Skeletal muscle tissue (tissue), 4 donors: Measurements from ENCODE around the gene ALG1. TPM values are rescaled to one million over a fixed set of nuclear protein-coding genes. Genes with fewer than 3 reads are reported as not detected.
"Not testable (repeated sequence)": the region's sequence is repeated elsewhere in the genome, so short reads cannot be mapped to it uniquely, and the experiment has no call there.

ENCODE experiments used
- H3K27ac ChIP-seq: one replicate; pipeline ENCODE4 v1.7.0; 2013; ENCODE audit warnings: mild to moderate bottlenecking, low read depth, low read length, inconsistent platforms
- H3K27me3 ChIP-seq, 3 donors: one replicate each; pipeline ENCODE4 v1.7.0; 2013; ENCODE audit warnings: low read length in 3 of 3; ENCODE audit not compliant: control insufficient read depth in 3 of 3, insufficient read depth in 3 of 3
- H3K36me3 ChIP-seq, 3 donors: one replicate each; pipeline ENCODE4 v1.7.0; 2013; ENCODE audit warnings: low read length in 3 of 3; ENCODE audit not compliant: control insufficient read depth in 3 of 3, insufficient read depth in 3 of 3
- H3K4me1 ChIP-seq, 3 donors: one replicate each; pipeline ENCODE4 v1.7.0; 2013; ENCODE audit warnings: low read length in 3 of 3, mild to moderate bottlenecking in 3 of 3; ENCODE audit not compliant: control insufficient read depth in 3 of 3, insufficient read depth in 3 of 3
- H3K4me3 ChIP-seq, 3 donors: one replicate each; pipeline ENCODE4 v1.7.0; 2013; ENCODE audit warnings: low read length in 3 of 3
- H3K9ac ChIP-seq, 3 donors: one replicate each; pipeline ENCODE4 v1.7.0; 2013; ENCODE audit warnings: low read length in 3 of 3, mild to moderate bottlenecking in 3 of 3, moderate library complexity in 2 of 3, low read depth in 1 of 3
- H3K9me3 ChIP-seq, 3 donors: one replicate each; pipeline ENCODE4 v1.7.0; 2013; ENCODE audit warnings: low read length in 3 of 3; ENCODE audit not compliant: control insufficient read depth in 3 of 3
- total RNA-seq: library from RNA; depleted of rRNA; stranded (reverse); fragments of >200 nt; gene quantifications from one replicate; pipeline ENCODE4 v1.2.3, GENCODE V29; 2014
- donor health status: Osteomylitis.

Gene ALG1
- total RNA-seq, 1 donor from 2014 or later = 13.6 TPM

DNA sequence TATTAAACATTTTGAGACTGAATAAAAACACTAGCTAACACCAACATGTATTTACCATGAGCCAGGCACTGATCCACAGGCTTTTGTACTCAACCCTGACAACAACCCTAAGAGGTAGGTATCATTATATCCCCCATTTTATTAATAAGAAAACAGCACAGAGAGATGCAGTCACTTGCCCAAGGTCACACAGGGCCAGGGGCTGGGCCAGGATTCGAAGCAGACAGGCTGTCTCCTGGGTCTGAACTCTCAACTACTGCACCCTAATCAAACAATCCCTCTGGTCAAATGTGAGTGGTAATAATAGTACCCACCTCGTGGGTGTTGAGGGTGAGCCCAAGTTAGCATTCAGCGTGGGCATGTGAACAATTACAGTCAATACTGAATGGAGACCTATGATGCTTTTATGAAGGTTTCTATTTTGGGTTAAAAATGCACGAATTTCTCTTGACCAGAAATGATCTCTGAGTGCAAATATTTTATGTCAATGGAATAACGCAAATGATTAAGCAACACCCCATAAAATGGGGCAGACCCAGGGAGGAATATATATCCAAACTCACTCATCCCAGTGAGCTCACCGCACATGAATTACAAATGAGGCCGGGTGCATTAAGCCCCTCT is 24.9 kb downstream of the ALG1 start:
- Histone ChIP-seq H3K4me3 (peak overlapping the region; percentile 62 to 72 (median 71)), H3K9ac (peak overlapping the region in 2 of 3 donors; percentile 79 to 82)
- not testable (repeated sequence) for H3K27ac ChIP-seq, H3K9me3 ChIP-seq, H3K36me3 ChIP-seq, H3K4me1 ChIP-seq, H3K27me3 ChIP-seq

DNA sequence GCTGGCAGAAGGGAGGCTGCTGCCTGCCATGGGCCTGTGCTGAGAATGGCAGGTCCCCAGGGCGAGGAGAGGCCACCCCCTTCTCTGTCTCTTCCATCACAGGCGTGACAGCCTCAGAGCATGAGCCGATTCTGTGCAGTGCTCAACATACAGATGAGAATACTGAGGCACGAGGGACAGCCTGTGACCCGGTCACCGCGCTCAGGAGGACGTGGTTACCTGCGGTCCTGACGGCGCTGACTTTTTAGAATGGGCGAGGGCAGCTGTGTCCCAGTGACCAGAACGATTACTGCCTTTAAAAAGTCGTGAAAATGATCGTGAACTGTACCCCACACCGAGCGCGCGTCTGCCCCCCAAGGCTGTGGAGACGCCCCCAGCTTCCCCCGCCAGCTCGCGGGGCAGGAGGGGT is 25.4 kb downstream of the ALG1 start:
- H3K9me3 ChIP-seq, H3K36me3 ChIP-seq, H3K4me1 ChIP-seq, H3K27me3 ChIP-seq: not testable (repeated sequence)
- peak overlapping the region; percentile 62 to 72 (median 71) for H3K4me3 ChIP-seq
- H3K9ac ChIP-seq = peak overlapping the region; percentile 47 to 82 (median 79)
- H3K27ac ChIP-seq = peak overlapping the region; percentile 56

DNA sequence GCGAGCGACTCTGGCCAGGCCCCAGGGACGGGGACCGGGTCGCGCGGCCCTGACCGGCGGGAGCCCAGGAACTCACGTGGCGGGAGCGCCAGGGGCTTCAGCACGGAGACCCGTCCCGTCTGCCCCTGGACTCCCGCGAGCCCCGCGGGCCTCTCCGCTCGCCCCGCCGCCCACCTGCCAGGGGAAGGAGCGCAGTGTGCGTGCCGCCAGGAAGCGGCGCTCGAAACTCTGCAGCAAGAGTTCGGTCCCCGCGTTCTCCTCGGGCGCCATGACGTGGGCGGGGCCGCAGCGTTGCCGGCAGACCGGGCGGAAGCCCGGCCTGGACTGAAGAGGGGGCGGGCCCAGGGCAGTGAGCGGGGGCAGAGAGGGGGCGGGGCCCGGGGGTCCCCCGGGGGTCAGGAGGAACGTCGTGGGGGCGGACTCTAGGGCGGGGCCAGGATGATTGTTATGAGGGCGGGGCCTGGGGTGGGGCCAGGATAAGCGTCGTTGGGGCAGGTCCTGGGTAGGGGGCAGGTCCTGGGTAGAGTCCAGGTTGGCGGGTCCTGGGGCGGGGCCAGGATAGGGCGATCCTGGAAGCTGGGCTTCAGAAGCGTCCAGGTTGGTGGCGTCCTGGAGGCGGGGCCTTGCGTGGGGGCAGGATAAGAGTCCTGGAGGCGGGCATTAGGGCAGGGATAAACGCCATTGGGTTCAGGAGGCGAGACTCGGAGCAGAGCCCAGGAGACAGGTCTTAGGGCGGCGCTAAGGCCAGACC is 26.0 kb downstream of the ALG1 start, which contains the start of gene EEF2KMT:
TSS of gene EEF2KMT (minus strand) at position 326 of the 751 bp plus-strand sequence. CDS start at position 270, 56 bp downstream.
- Histone ChIP-seq H3K27ac (peak within 1 kb of the TSS; percentile 65), H3K4me3 (peak within 1 kb of the TSS; percentile 66 to 76 (median 72)), H3K9ac (peak within 1 kb of the TSS; percentile 72 to 82 (median 79))
- H3K9me3 ChIP-seq, H3K36me3 ChIP-seq, H3K27me3 ChIP-seq, H3K4me1 ChIP-seq: not testable (repeated sequence)

DNA sequence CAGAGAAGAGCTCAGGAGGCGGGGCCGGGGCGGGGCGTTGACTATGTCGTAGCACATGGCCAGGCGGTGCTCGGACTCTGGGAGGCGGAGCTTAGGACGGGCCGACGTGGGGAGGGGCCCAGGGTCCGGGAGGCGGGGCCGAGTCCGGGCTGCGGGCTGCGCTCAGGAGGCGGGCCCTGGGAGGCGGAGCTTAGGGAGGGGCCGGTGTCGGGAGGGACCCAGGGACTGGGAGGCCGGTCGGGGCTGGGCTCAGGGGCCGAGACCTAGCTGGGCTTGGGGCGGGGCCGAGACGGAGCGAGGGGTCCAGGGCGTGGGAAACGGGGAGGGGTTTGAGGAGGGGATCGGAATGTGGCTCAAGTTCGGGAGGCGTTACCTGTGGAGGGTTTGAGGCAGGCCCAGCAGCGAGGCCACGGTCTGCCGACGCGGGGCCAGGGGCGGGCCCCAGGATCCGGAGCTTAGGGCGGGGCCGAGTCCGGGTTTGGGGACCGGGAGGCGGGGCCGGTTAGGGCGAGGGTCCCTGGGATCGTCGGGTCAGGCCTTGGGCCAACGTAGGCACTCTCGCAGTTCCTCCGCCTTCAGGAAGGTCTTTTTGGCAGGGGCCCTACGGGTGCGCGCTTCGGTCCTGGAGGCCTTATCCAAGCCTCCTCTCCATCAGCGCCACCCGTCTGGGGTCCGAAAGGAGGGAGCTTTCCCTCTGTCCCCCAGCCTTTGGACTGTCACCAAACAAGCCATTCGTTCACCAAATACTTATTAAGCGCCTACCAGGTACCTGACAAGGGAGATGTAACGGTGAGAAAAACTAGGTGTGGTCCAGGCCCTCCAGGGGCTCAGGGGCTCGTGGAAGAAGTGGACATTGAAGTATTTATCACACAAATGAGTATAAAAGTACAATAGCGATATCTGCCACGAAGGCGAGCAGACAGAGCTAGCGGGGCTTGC is 26.8 kb downstream of the ALG1 start:
- H3K4me1 ChIP-seq, H3K9me3 ChIP-seq, H3K36me3 ChIP-seq, H3K27me3 ChIP-seq: not testable (repeated sequence)
- H3K4me3 ChIP-seq = peak overlapping the region; percentile 66 to 76 (median 72)
- H3K27ac ChIP-seq = peak overlapping the region; percentile 65
- peak overlapping the region; percentile 67 to 78 (median 72) for H3K9ac ChIP-seq

DNA sequence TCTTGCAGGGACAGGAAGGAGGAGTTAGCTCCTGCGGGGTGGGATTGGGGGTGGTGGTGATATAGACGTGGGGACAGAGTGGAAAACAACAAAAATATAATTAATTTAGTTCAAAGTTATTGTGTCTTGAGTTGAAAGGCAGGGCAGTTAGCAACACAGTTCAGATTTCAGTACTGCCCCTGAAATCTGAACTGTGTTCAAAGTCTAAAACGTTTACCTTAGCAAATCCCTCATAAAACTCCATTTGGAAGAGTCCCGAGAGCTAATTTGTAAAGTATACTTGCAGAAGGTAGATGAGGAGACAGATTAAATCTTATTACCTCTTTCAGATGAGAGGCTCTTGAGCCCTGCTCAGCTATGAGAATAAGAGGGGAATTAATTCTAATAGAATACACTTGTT is 27.5 kb downstream of the ALG1 start:
- not testable (repeated sequence) for H3K4me3 ChIP-seq, H3K27ac ChIP-seq, H3K9me3 ChIP-seq, H3K9ac ChIP-seq, H3K4me1 ChIP-seq, H3K27me3 ChIP-seq, H3K36me3 ChIP-seq

- H3K9ac ChIP-seq, H3K9me3 ChIP-seq, H3K36me3 ChIP-seq, H3K4me1 ChIP-seq, H3K4me3 ChIP-seq, H3K27ac ChIP-seq, H3K27me3 ChIP-seq: not testable (repeated sequence)
Observed at GRCh38 chr16:5103296-5104032, 31.8 kb downstream of the ALG1 start.

- not testable (repeated sequence) for H3K4me3 ChIP-seq, H3K27ac ChIP-seq
Observed at GRCh38 chr16:5105039-5105438, 33.4 kb downstream of the ALG1 start.

GRCh38 chr16:5108505-5109158 is 37.0 kb downstream of the ALG1 start:
- no peak overlapping the region for H3K9ac ChIP-seq
- H3K27me3 ChIP-seq = no peaks in the 10 kb centered on the region
- no peaks in the 10 kb centered on the region for H3K36me3 ChIP-seq
- no peaks in the 10 kb centered on the region for H3K4me1 ChIP-seq
- H3K9me3 ChIP-seq = no peaks in the 10 kb centered on the region
- no peak overlapping the region for H3K4me3 ChIP-seq
- H3K27ac ChIP-seq = no peak overlapping the region

More at GRCh38 chr16:5105039-5105438, 33.4 kb downstream of the ALG1 start:
- H3K9me3 ChIP-seq, H3K4me1 ChIP-seq, H3K36me3 ChIP-seq, H3K27me3 ChIP-seq, H3K9ac ChIP-seq: not testable (repeated sequence)

DNA sequence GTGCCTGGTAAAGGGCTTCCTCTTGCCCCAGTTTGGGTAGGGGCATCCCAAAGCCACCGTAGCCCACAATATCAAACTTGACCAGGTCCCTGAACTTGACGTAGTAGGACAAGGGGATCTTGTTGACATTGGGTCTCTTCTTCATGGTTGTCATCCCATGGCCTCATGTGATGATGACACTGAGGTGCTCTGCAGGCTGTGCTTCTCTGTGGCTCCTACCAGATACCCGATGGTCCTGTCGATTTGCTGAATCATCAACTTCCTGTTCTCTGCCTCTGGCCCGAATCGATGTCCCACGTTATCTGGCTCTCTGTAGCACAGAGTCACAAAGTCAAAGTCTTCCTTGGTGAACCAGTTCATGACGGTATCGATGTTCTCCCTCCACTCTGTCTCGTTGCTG is 39.3 kb downstream of the ALG1 start:
- not testable (repeated sequence) for H3K9me3 ChIP-seq, H3K9ac ChIP-seq, H3K36me3 ChIP-seq, H3K4me3 ChIP-seq, H3K27ac ChIP-seq, H3K27me3 ChIP-seq, H3K4me1 ChIP-seq
